K562 (cell line): ENCODE results near the gene SATB2. TPM values are rescaled to one million over a fixed set of nuclear protein-coding genes. Genes with fewer than 3 reads are reported as not detected.

Experiments
- ATAC-seq: fragments of 200-7000 bp; cut with Tn5 transposase; 3 replicates; pipeline ENCODE4 v1.9.1; 2020; ENCODE audit warnings: moderate library complexity
- BruUV-seq: library from RNA; stranded (reverse); fragments of 400-500 nt; replicated peaks from 2 replicates; lab custom pipeline; 2021; lab: Mats Ljungman, UMichigan
- CTCF ChIA-PET: fragments of 300-600 bp; formaldehyde crosslinking; extraction: SDS; loops from one replicate; lab custom pipeline; 2021; ENCODE audit warnings: low intra/inter-chr PET ratio; lab: Yijun Ruan, JAX
- POLR2A ChIA-PET: fragments of 300-600, 350-650 bp; sonication (Branson Sonifier 250); formaldehyde crosslinking; extraction: SDS; loops from one replicate; lab custom pipeline; 2021; ENCODE audit warnings: antibody characterized with exemption, inconsistent platforms; lab: Yijun Ruan, JAX
- DNase-seq, 4 experiments: peaks; one replicate each; pipeline versions ENCODE4 v3.0.0 to v3.0.0-alpha.2; 2011 to 2018; ENCODE audit warnings: low spot score in 3 of 4, mixed read lengths in 3 of 4; ENCODE audit errors: extremely low read depth in 1 of 4
- FAIRE-seq: peaks from 2 replicates; lab custom pipeline; 2011; peaks lifted over from hg19 to GRCh38; lab: Jason Lieb, UNC
- H2AFZ ChIP-seq: 2 replicates; pipeline ENCODE4 v1.6.0; 2011; ENCODE audit warnings: low read depth, low read length, control low read depth, inconsistent platforms
- H3K27ac ChIP-seq: fragments of 200-600 bp; 3 replicates; pipeline ENCODE4 v1.8.0; 2011; ENCODE audit warnings: low read depth, mild to moderate bottlenecking, control low read depth, inconsistent platforms, low read length, moderate library complexity, mixed read lengths; ENCODE audit errors: extremely low read depth
- H3K27me3 ChIP-seq, 2 experiments: fragments of 300-600 bp in 1 of 2; 2 replicates in 1 of 2; 3 replicates in 1 of 2; pipeline versions ENCODE4 v1.6.0 to v1.8.0; 2011; ENCODE audit warnings: inconsistent platforms in 2 of 2, low read length in 2 of 2, mild to moderate bottlenecking in 1 of 2, mixed read lengths in 1 of 2, moderate library complexity in 1 of 2; ENCODE audit not compliant: control insufficient read depth in 2 of 2, insufficient read depth in 2 of 2
- H3K36me3 ChIP-seq: fragments of 300-600 bp; 3 replicates; pipeline ENCODE4 v1.8.0; 2011; ENCODE audit warnings: mild to moderate bottlenecking, low read length, inconsistent platforms; ENCODE audit not compliant: control insufficient read depth, insufficient read depth
- H3K4me1 ChIP-seq, 2 experiments: fragments of 200-600 bp in 1 of 2; replicated peaks in 1 of 2; 2 replicates in 1 of 2; 3 replicates in 1 of 2; pipeline versions ENCODE4 v1.5.1 to v1.8.0; 2011; ENCODE audit warnings: inconsistent platforms in 2 of 2, low read length in 2 of 2, mild to moderate bottlenecking in 1 of 2, mixed read lengths in 1 of 2, moderate library complexity in 1 of 2; ENCODE audit not compliant: control insufficient read depth in 2 of 2, insufficient read depth in 2 of 2
- H3K4me2 ChIP-seq: 2 replicates; pipeline ENCODE4 v1.6.1; 2011; ENCODE audit warnings: low read length, control low read depth, inconsistent platforms, mixed read lengths; ENCODE audit not compliant: insufficient read depth
- H3K4me3 ChIP-seq: fragments of 200-600 bp; sonication (generic), shearing (Covaris generic); 2 replicates; pipeline ENCODE4 v1.5.1; 2016; ENCODE audit warnings: control low read depth, inconsistent platforms
- H3K79me2 ChIP-seq: fragments of 200-600 bp; 3 replicates; pipeline ENCODE4 v1.8.0; 2011; ENCODE audit warnings: low read length, inconsistent platforms; ENCODE audit not compliant: control insufficient read depth, insufficient read depth
- H3K9ac ChIP-seq, 2 experiments: 2 replicates each; pipeline versions ENCODE4 v1.6.0 to v1.6.1; 2011; ENCODE audit warnings: low read depth in 2 of 2, low read length in 2 of 2, control low read depth in 1 of 2, inconsistent platforms in 1 of 2, mild to moderate bottlenecking in 1 of 2, mixed read lengths in 1 of 2; ENCODE audit not compliant: insufficient read depth in 1 of 2
- H3K9me1 ChIP-seq: one replicate; pipeline ENCODE4 v1.6.0; 2011; ENCODE audit warnings: inconsistent platforms, mild to moderate bottlenecking, low read length, moderate library complexity; ENCODE audit not compliant: control insufficient read depth, insufficient read depth
- H3K9me3 ChIP-seq: replicated peaks from 2 replicates; pipeline ENCODE4 v1.5.1; 2011; ENCODE audit warnings: low read depth, low read length, inconsistent platforms; ENCODE audit not compliant: control insufficient read depth, insufficient read depth
- H4K20me1 ChIP-seq: replicated peaks from 2 replicates; pipeline ENCODE4 v1.6.1; 2011; ENCODE audit warnings: low read length, inconsistent platforms, mixed read lengths; ENCODE audit not compliant: control insufficient read depth, insufficient read depth
- E2F3 ChIP-seq: fragments of 250-450 bp; sonication (Bioruptor Pico); IDR thresholded peaks from 2 replicates; pipeline ENCODE4 v1.4.0; 2020; ENCODE audit warnings: mild to moderate bottlenecking
- NCOA4 ChIP-seq: fragments of 450-650 bp; IDR thresholded peaks from 2 replicates; pipeline ENCODE4 v1.6.1; 2018; ENCODE audit warnings: mild to moderate bottlenecking; ENCODE audit not compliant: partially characterized antibody
- PTTG1 ChIP-seq: fragments of 450-650 bp; IDR thresholded peaks from 2 replicates; pipeline ENCODE4 v1.6.1; 2016; ENCODE audit warnings: low read depth, mild to moderate bottlenecking, missing genetic modification characterization, missing compliant biosample characterization
- RUNX1 ChIP-seq: sonication (generic); IDR thresholded peaks from 2 replicates; pipeline ENCODE4 v1.6.1; 2016; ENCODE audit warnings: antibody characterized with exemption, low read depth
- TCFL5 ChIP-seq: fragments of 250-450 bp; sonication (Bioruptor Pico); conservative IDR thresholded peaks from 2 replicates; pipeline ENCODE4 v1.6.1; 2021; ENCODE audit warnings: mild to moderate bottlenecking, moderate library complexity, matching md5 sums
- ZBTB7A ChIP-seq: IDR thresholded peaks from 2 replicates; pipeline ENCODE4 v1.6.1; 2011; ENCODE audit warnings: low read depth, mild to moderate bottlenecking, low read length, moderate library complexity, borderline replicate concordance; ENCODE audit not compliant: control insufficient read depth
- ZFP36 ChIP-seq: fragments of 150-350 bp; IDR thresholded peaks from 2 replicates; pipeline ENCODE4 v1.6.1; 2018; ENCODE audit warnings: low read length, low read depth; ENCODE audit not compliant: partially characterized antibody
- ZNF121 ChIP-seq: sonication (generic); formaldehyde crosslinking; conservative IDR thresholded peaks from 2 replicates; pipeline ENCODE4 v1.8.0; 2022; ENCODE audit warnings: missing genetic modification reagents
- WGBS: fragments of 100-300 bp; shearing (Covaris generic); methylation state at CpG from one replicate; pipeline ENCODE4 v1.1.6; 2016; ENCODE audit warnings: low coverage, mixed read lengths; ENCODE audit not compliant: insufficient coverage; ENCODE audit errors: missing lambda C conversion rate; 5-methylcytosine and 5-hydroxymethylcytosine counted together
- in situ Hi-C: fragments of 300-500 bp; cut with MboI; formaldehyde crosslinking; loops from 4 replicates; pipeline ENCODE4 v1.15.0; 2018; ENCODE audit warnings: inconsistent platforms, mixed read lengths
- intact Hi-C: fragments of 100-400 bp; cut with micrococcal nuclease; formaldehyde crosslinking; loops from 2 replicates; pipeline ENCODE4 v1.14.2; 2022
- polyA plus RNA-seq, 8 experiments: library from polyadenylated mRNA; depleted of rRNA in 4 of 8; stranded (reverse) in 5 of 8; unstranded in 3 of 8; fragments of >200 nt; fragmentation: Nextera tagmentation in 2 of 8; fragmentation: Illumina TruSeq in 1 of 8; extraction: Ambion mirVana in 2 of 8; extraction: Trizol in 1 of 8; gene quantifications; 2 replicates each; pipeline versions ENCODE4 v1.2.1 to v1.2.3, GENCODE V29; 2011 to 2014; ENCODE audit warnings: inconsistent platforms in 1 of 8, missing spikeins in 1 of 8
- total RNA-seq, 7 experiments: library from RNA; depleted of rRNA in 6 of 7; stranded (reverse); fragments of >200 nt in 6 of 7; fragmentation: Illumina TruSeq in 2 of 7; extraction: Trizol in 2 of 7; gene quantifications; 2 replicates each; pipeline versions ENCODE4 v1.2.1 to v1.2.3, GENCODE V29; 2011 to 2021; ENCODE audit warnings: low replicate concordance in 1 of 7

Gene SATB2
- total and polyA plus RNA-seq, 9 of the 15 experiments (the other 6 are each of a cell fraction or from before 2014, with no cell fraction given), result 4.5 to 34.0 (median 15.1) TPM

GRCh38 chr2:199465988-199466691, 8.4 kb upstream of the SATB2 start:
- POLR2A ChIA-PET, result no interaction called here
- peaks cover 7% of the 10 kb centered on the region for H3K79me2 ChIP-seq

GRCh38 chr2:199465390-199465789, 7.7 kb upstream of the SATB2 start:
- no peak for DNase-seq
- ChIA-PET POLR2A (no interaction called here), CTCF (no interaction called here)
- no peaks in the 10 kb centered on the region for H3K9me1 ChIP-seq
- WGBS, result 42% methylated on average over 5 of the region's 5 CpGs
- peaks cover 15% of the 10 kb centered on the region for H3K79me2 ChIP-seq
- H3K4me1 ChIP-seq, result peaks cover 0 to 12% of the 10 kb centered on the region in 2 experiments; a peak in 2 of 5 replicates
- no peak overlapping the region for H3K4me3 ChIP-seq
- no peak overlapping the region for H3K27ac ChIP-seq
- BruUV-seq, result no TSS peak
- ATAC-seq, result no peak
- no peak overlapping the region for H2AFZ ChIP-seq
- in situ Hi-C loops (no loop called here), intact Hi-C loops (no loop called here)
- H3K9me3 ChIP-seq, result peaks cover 2% of the 10 kb centered on the region; the same call in 1 of the 2 replicates
- no peak for TF ChIP-seq ZNF121
- TF ChIP-seq RUNX1, result no peak
- no peak overlapping the region for H3K9ac ChIP-seq
- no peaks in the 10 kb centered on the region for H3K36me3 ChIP-seq
- FAIRE-seq, result no peak
- H4K20me1 ChIP-seq, result no peaks in the 10 kb centered on the region
- no peak overlapping the region for H3K4me2 ChIP-seq
- H3K27me3 ChIP-seq, result no peaks in the 10 kb centered on the region

More at GRCh38 chr2:199465988-199466691, 8.4 kb upstream of the SATB2 start:
- Histone ChIP-seq H3K9me3 (peaks cover 2% of the 10 kb centered on the region; the same call in 1 of the 2 replicates), H3K9ac (no peak overlapping the region), H3K4me3 (no peak overlapping the region), H3K27me3 (no peaks in the 10 kb centered on the region), H3K9me1 (no peaks in the 10 kb centered on the region), H2AFZ (no peak overlapping the region), H3K4me1 (peaks cover 0 to 19% of the 10 kb centered on the region in 2 experiments; a peak in 2 of 5 replicates), H4K20me1 (no peaks in the 10 kb centered on the region), H3K4me2 (no peak overlapping the region), H3K27ac (no peak overlapping the region), H3K36me3 (no peaks in the 10 kb centered on the region)
- no peak for ATAC-seq
- FAIRE-seq, result no peak
- in situ Hi-C loops, result no loop called here
- no peak for DNase-seq
- 66% methylated on average over 10 of the region's 11 CpGs for WGBS
- BruUV-seq, result no TSS peak
- TF ChIP-seq TCFL5 (no peak), PTTG1 (tag) (no peak), ZBTB7A (no peak), NCOA4 (no peak), ZFP36 (no peak), E2F3 (no peak)
- intact Hi-C loops, result no loop called here
- CTCF ChIA-PET, result no interaction called here
